Measurements from ENCODE around the gene GADD45G.

GRCh38 chr9:89613912-89614892 lies 9.4 kb downstream of the GADD45G start:
- TF ChIP-seq REST (IDR thresholded peaks at IDR 0.05; ENCODE audit: low read depth) (no peak), RAD21 (IDR thresholded peaks at IDR 0.05; ENCODE audit: low read depth) (no peak), ZBTB7A (IDR thresholded peaks at IDR 0.05; ENCODE audit: low read depth) (no peak), TAF1 (IDR thresholded peaks at IDR 0.05; ENCODE audit: low read depth) (no peak), CREB1 (IDR thresholded peaks at IDR 0.05; ENCODE audit: low read depth) (no peak), EGR1 (IDR thresholded peaks at IDR 0.05) (no peak), NFIC (IDR thresholded peaks at IDR 0.05) (no peak), CEBPB (IDR thresholded peaks at IDR 0.05) (no peak), EP300 (IDR thresholded peaks at IDR 0.05; ENCODE audit: borderline replicate concordance) (no peak), YY1 (IDR thresholded peaks at IDR 0.05; ENCODE audit: low read depth) (no peak), TCF12 (IDR thresholded peaks at IDR 0.05; ENCODE audit: low read depth) (no peak)
- TF ChIP-seq, protein P1, sequence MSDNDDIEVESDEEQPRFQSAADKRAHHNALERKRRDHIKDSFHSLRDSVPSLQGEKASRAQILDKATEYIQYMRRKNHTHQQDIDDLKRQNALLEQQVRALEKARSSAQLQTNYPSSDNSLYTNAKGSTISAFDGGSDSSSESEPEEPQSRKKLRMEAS (IDR thresholded peaks at IDR 0.05), result no peak

Measured in Ishikawa (cell line).